Nephron (organoid): ENCODE data around the gene EFNA5.

ENCODE experiments used
- H3K27ac Mint-ChIP-seq, 3 experiments: 2 replicates each; pipeline ENCODE4 v1.8.0; 2020; ENCODE audit warnings: mixed read lengths in 3 of 3, mild to moderate bottlenecking in 2 of 3, moderate library complexity in 1 of 3
- H3K27me3 Mint-ChIP-seq: 2 replicates; pipeline ENCODE4 v1.8.0; 2021; ENCODE audit warnings: low read depth, mild to moderate bottlenecking, moderate library complexity, mixed read lengths
- H3K36me3 Mint-ChIP-seq: 2 replicates; pipeline ENCODE4 v1.8.0; 2020; ENCODE audit warnings: low read depth, mixed read lengths
- H3K4me1 Mint-ChIP-seq: 2 replicates; pipeline ENCODE4 v1.8.0; 2020; ENCODE audit warnings: mixed read lengths
- H3K4me3 Mint-ChIP-seq, 3 experiments: 2 replicates each; pipeline ENCODE4 v1.8.0; 2020; ENCODE audit warnings: mild to moderate bottlenecking in 3 of 3, mixed read lengths in 3 of 3, moderate library complexity in 2 of 3
- H3K9me3 Mint-ChIP-seq: 2 replicates; pipeline ENCODE4 v1.8.0; 2020; ENCODE audit warnings: mixed read lengths
- CTCF ChIP-seq, 3 experiments: fragments of 200-600 bp; sonication (generic); IDR thresholded peaks; one replicate each; pipeline ENCODE4 v1.5.0; 2021; ENCODE audit warnings: antibody characterized with exemption in 3 of 3; ENCODE audit not compliant: unreplicated experiment in 3 of 3

EFNA5 gene

GRCh38 chr5:107696080-107696479 lies 25.3 kb upstream of the EFNA5 start:
- no peak overlapping the region for H3K27ac Mint-ChIP-seq
- H3K4me1 Mint-ChIP-seq: peaks cover 5% of the 10 kb centered on the region
- TF ChIP-seq CTCF (IDR thresholded peaks at IDR 0.05; ENCODE audit: unreplicated experiment in 3 of 3): no peak
- H3K27me3 Mint-ChIP-seq: no peaks in the 10 kb centered on the region
- peaks cover 5% of the 10 kb centered on the region for H3K36me3 Mint-ChIP-seq
- peaks cover 18% of the 10 kb centered on the region for H3K9me3 Mint-ChIP-seq
- H3K4me3 Mint-ChIP-seq: no peak overlapping the region

- no peak overlapping the region for H3K27ac Mint-ChIP-seq
- no peak overlapping the region for H3K4me3 Mint-ChIP-seq
- no peaks in the 10 kb centered on the region for H3K4me1 Mint-ChIP-seq
- peaks cover 13% of the 10 kb centered on the region for H3K9me3 Mint-ChIP-seq
- H3K36me3 Mint-ChIP-seq: peaks cover 5% of the 10 kb centered on the region
- no peaks in the 10 kb centered on the region for H3K27me3 Mint-ChIP-seq
- TF ChIP-seq CTCF (IDR thresholded peaks at IDR 0.05; ENCODE audit: unreplicated experiment in 3 of 3): no peak
These were observed 17.2 kb upstream of the EFNA5 start for GRCh38 chr5:107687937-107688336.

- Mint-ChIP-seq H3K36me3 (peaks cover 4% of the 10 kb centered on the region), H3K9me3 (peaks cover 12% of the 10 kb centered on the region), H3K27me3 (no peaks in the 10 kb centered on the region), H3K27ac (no peak overlapping the region), H3K4me3 (no peak overlapping the region), H3K4me1 (no peaks in the 10 kb centered on the region)
- TF ChIP-seq CTCF (IDR thresholded peaks at IDR 0.05; ENCODE audit: unreplicated experiment in 3 of 3): no peak
These were observed 16.7 kb upstream of the EFNA5 start for GRCh38 chr5:107687404-107687803.

- Mint-ChIP-seq H3K27ac (no peak overlapping the region), H3K27me3 (no peaks in the 10 kb centered on the region), H3K4me3 (no peak overlapping the region), H3K9me3 (peaks cover 3% of the 10 kb centered on the region), H3K36me3 (no peaks in the 10 kb centered on the region), H3K4me1 (no peaks in the 10 kb centered on the region)
- TF ChIP-seq CTCF (IDR thresholded peaks at IDR 0.05; ENCODE audit: unreplicated experiment in 3 of 3): no peak
These were observed 11.8 kb upstream of the EFNA5 start for GRCh38 chr5:107682533-107682932.

- no peak overlapping the region for H3K4me3 Mint-ChIP-seq
- TF ChIP-seq CTCF (IDR thresholded peaks at IDR 0.05; ENCODE audit: unreplicated experiment in 3 of 3): no peak
- H3K27ac Mint-ChIP-seq: no peak overlapping the region
- peaks cover 3% of the 10 kb centered on the region for H3K9me3 Mint-ChIP-seq
- H3K36me3 Mint-ChIP-seq: no peaks in the 10 kb centered on the region
- no peaks in the 10 kb centered on the region for H3K27me3 Mint-ChIP-seq
- H3K4me1 Mint-ChIP-seq: no peaks in the 10 kb centered on the region
These were observed 10.1 kb upstream of the EFNA5 start for GRCh38 chr5:107680799-107681198.

GRCh38 chr5:107680099-107680498 lies 9.4 kb upstream of the EFNA5 start:
- H3K9me3 Mint-ChIP-seq: peaks cover 3% of the 10 kb centered on the region
- H3K36me3 Mint-ChIP-seq: no peaks in the 10 kb centered on the region
- no peak overlapping the region for H3K27ac Mint-ChIP-seq
- H3K4me3 Mint-ChIP-seq: no peak overlapping the region
- H3K27me3 Mint-ChIP-seq: no peaks in the 10 kb centered on the region
- peaks cover 5% of the 10 kb centered on the region for H3K4me1 Mint-ChIP-seq
- TF ChIP-seq CTCF (IDR thresholded peaks at IDR 0.05; ENCODE audit: unreplicated experiment in 3 of 3): no peak
